Mammary epithelial cell (primary cell): ENCODE measurements around the gene BHMT2.

Experiments
- EZH2 ChIP-seq: IDR thresholded peaks from 2 replicates; pipeline ENCODE4 v1.6.1; 2012; ENCODE audit warnings: low read length, inconsistent platforms, borderline replicate concordance
- TF ChIP-seq, protein P1 (sequence below), 2 donors: IDR thresholded peaks in 1 of 2; conservative IDR thresholded peaks in 1 of 2; 2 replicates each; pipeline ENCODE4 v1.5.1; 2011 to 2012; ENCODE audit warnings: inconsistent platforms in 2 of 2, low read length in 2 of 2, mild to moderate bottlenecking in 2 of 2, control low read depth in 1 of 2, low read depth in 1 of 2; ENCODE audit not compliant: insufficient read depth in 1 of 2; ENCODE audit errors: extremely low read depth in 1 of 2

DNA sequence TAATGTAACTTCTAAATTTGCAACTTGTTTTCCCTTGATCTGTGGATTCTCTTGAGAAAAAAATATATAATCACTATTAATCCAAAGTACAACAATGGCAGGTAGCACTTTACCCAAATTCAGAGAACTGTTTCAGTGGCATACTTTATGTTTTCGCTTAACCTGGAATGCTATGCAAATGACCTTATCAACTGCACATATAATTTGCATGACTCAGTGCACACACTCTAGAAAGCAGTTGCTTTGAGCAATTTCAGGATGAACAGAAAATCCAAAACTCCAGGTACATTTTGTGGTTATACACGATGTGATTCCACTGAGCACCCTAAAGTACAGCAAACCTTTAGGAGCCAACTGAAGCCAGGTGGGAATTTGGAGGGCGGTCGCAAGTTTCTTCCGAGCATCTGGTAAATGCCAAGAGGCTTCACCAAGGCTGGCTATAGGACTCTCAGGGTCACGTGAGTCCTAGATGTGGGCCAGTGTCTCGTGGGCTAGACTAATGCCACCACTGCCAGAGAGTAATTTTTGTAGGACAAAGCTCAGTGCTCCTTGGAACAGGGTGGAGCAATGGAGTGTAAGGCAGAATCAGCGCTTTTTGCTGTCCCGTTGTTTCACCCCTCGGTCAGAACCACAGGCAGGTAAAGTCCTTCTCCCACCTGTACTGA, 37.4 kb upstream of the BHMT2 start:
- TF ChIP-seq EZH2: no peak
- TF ChIP-seq, protein P1, sequence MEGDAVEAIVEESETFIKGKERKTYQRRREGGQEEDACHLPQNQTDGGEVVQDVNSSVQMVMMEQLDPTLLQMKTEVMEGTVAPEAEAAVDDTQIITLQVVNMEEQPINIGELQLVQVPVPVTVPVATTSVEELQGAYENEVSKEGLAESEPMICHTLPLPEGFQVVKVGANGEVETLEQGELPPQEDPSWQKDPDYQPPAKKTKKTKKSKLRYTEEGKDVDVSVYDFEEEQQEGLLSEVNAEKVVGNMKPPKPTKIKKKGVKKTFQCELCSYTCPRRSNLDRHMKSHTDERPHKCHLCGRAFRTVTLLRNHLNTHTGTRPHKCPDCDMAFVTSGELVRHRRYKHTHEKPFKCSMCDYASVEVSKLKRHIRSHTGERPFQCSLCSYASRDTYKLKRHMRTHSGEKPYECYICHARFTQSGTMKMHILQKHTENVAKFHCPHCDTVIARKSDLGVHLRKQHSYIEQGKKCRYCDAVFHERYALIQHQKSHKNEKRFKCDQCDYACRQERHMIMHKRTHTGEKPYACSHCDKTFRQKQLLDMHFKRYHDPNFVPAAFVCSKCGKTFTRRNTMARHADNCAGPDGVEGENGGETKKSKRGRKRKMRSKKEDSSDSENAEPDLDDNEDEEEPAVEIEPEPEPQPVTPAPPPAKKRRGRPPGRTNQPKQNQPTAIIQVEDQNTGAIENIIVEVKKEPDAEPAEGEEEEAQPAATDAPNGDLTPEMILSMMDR (conservative IDR thresholded peaks at IDR 0.05 in 1 of 2, IDR thresholded peaks at IDR 0.05 in 1 of 2; ENCODE audit: extremely low read depth in 1 of 2, insufficient read depth in 1 of 2, low read depth in 1 of 2, low read length in 2 of 2): no peak
